HT1080 (cell line): ENCODE results near the gene SYNGR4. TPM values are rescaled to one million over a fixed set of nuclear protein-coding genes. Genes with fewer than 3 reads are reported as not detected.
"Not testable (repeated sequence)": the region's sequence is repeated elsewhere in the genome, so short reads cannot be mapped to it uniquely, and the experiment has no call there.

Experiments used
- DNase-seq: peaks from one replicate; pipeline ENCODE4 v3.0.0-alpha.2; 2015; ENCODE audit warnings: low read depth
- polyA plus RNA-seq, 2 experiments: library from polyadenylated mRNA; depleted of rRNA; stranded (reverse); fragments of >200 nt; gene quantifications; 2 replicates each; pipeline ENCODE4 v1.2.3, GENCODE V29; 2015
- total RNA-seq: library from RNA; depleted of rRNA; stranded (reverse); fragments of >200 nt; shearing (Covaris generic); gene quantifications from 2 replicates; pipeline ENCODE4 v1.2.3, GENCODE V29; 2014; rRNA removed

The SYNGR4 gene, protein sequence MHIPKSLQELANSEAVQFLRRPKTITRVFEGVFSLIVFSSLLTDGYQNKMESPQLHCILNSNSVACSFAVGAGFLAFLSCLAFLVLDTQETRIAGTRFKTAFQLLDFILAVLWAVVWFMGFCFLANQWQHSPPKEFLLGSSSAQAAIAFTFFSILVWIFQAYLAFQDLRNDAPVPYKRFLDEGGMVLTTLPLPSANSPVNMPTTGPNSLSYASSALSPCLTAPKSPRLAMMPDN
- total RNA-seq, result not detected in 2 replicates
- not detected in 2 replicates for polyA plus RNA-seq (2015; cell fraction: cytosol; rRNA removed)
- not detected in 2 replicates for polyA plus RNA-seq (2015; cell fraction: nucleus; rRNA removed)

- peak; percentile 99 for DNase-seq
These were observed at the start of gene SYNGR4, which contains the start of gene TMEM143 for GRCh38 chr19:48363810-48364597. TSS of gene SYNGR4 (plus strand) at chr19:48364367. CDS start at chr19:48365843, 1,476 bp downstream. TSS of gene TMEM143 (minus strand) at chr19:48363940. CDS start at chr19:48363920, 20 bp downstream.

DNA sequence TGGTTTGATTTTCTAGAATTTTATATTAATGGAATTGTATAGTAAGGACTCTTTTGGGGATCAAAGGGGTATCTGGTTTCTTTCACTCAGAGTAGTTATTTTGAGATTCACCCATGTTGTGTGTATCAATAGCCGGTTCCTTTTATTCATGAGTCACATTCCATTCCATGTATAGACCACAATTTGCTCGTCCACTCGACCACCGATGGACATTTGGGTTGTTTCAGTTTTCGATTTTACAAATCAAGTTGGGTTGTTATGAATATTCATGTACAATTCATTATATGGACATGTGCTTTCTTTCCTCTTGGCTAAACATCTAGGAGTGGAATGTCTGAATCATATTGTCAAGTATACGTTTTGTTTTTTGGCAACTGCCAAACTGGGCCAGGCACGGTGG, 48.5 kb upstream of the SYNGR4 start:
- DNase-seq, result no peak

DNA sequence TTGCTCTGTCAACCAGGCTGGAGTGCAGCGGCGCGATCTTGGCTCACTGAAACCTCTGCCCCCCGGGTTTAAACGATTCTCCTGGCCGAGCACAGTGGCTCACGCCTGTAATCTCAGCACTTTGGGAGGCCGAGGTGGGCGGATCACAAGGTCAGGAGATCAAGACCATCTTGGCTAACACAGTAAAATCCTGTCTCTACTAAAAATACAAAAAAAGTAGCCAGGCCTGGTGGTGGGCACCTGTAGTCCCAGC, 46.5 kb upstream of the SYNGR4 start:
- DNase-seq, result not testable (repeated sequence)

DNA sequence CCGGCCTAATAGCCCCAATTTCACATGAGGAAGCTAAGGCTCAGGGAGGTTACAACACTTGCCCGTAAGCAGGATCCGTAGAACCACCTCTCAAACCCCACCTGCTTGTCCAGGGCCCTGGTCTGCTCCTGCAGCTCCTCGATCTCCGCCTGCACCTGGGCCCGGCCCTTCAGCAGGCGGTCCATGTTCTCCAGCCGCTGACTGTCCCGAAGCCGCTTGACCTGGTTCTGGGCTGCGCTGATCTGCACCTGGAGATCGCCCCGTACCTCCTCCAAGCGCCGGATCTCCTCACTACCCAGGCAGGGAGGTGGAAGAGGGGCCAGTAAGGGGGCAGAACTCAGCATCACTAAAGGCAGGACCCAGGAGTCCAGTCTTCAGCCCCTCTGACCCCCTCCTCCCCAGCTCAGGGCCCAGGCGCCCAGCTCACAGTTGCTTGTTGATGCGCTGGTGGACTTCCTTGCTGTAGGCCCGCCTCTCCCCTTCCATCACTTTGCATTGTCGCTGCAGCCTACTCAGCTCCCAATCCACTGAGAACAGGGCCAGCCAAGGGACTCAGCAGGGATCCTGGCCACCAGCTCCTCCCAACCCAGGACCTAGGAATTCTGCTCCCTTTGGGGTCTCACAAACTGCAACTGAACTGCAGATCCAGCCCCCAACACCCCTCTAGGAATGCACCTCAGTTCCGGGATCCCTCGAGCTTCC, 45.7 kb upstream of the SYNGR4 start:
- DNase-seq, result no peak

GRCh38 chr19:48319647-48320541, 44.3 kb upstream of the SYNGR4 start:
- DNase-seq, result peak; percentile 79

DNA sequence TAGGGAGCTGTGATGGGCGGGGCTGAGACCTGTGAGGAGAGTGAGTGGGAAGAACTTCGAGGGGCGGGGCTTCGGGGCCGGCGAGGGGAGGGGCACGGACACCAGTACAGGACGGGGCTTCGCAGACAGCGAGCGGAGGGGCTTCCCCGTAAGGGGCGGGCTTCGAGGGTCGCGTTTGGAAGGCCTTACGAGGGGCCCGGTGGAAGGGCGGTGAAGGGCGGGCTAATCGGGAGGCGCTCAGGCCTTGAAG, 42.9 kb upstream of the SYNGR4 start:
- peak; percentile 31 for DNase-seq

- peak; percentile 99 for DNase-seq
These were observed 42.3 kb upstream of the SYNGR4 start for GRCh38 chr19:48321622-48322591.

- peak; percentile 91 for DNase-seq
These were observed 38.8 kb upstream of the SYNGR4 start, which contains the start of gene EMP3 for GRCh38 chr19:48325265-48325910. TSS of gene EMP3 (plus strand) at chr19:48325552. CDS start at chr19:48326845, 1,293 bp downstream.

GRCh38 chr19:48329167-48329891, 34.8 kb upstream of the SYNGR4 start:
- peak; percentile 32 for DNase-seq

DNA sequence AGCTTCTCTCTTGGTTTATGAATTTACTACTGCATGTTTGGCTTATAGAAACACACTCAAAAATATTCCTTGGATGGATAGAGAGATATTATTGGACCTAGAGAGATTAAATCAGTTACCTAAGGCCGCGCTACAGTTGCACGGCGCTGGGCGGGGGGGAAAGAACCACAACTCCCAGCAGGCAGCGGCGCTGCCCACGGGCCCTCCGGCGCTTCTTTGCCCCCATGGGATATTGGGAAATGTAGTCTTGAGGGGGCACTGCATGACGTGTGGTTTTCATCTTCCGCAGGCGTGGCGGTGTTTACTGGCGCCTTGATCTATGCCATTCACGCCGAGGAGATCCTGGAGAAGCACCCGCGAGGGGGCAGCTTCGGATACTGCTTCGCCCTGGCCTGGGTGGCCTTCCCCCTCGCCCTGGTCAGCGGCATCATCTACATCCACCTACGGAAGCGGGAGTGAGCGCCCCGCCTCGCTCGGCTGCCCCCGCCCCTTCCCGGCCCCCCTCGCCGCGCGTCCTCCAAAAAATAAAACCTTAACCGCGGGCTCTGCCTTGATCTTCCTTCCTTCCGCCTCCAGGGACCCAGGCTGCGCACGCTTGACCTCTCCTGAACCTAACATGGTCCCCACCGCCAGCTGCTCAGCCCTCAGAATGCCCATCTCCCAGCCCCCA, 34.0 kb upstream of the SYNGR4 start:
- no peak for DNase-seq

DNA sequence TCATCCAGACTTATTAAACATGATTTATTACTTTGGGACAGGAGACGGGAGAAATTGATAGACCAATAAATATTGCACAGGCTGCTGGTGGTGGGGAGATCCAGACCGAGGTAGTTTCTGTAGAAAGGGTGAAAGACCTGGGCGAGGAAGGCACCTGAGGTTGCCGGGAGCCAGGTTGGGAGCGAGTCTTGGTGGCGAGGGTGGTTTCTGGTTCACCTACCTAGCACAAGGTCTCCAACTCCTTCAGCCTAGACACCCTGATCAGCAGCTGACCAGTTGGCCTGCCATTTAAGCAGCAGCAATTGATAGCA, 31.9 kb upstream of the SYNGR4 start:
- no peak for DNase-seq

GRCh38 chr19:48332662-48333466, 31.3 kb upstream of the SYNGR4 start:
- DNase-seq, result peak; percentile 82

GRCh38 chr19:48333467-48334384, 30.4 kb upstream of the SYNGR4 start:
- DNase-seq, result no peak

GRCh38 chr19:48338253-48338755, 25.9 kb upstream of the SYNGR4 start:
- no peak for DNase-seq

DNA sequence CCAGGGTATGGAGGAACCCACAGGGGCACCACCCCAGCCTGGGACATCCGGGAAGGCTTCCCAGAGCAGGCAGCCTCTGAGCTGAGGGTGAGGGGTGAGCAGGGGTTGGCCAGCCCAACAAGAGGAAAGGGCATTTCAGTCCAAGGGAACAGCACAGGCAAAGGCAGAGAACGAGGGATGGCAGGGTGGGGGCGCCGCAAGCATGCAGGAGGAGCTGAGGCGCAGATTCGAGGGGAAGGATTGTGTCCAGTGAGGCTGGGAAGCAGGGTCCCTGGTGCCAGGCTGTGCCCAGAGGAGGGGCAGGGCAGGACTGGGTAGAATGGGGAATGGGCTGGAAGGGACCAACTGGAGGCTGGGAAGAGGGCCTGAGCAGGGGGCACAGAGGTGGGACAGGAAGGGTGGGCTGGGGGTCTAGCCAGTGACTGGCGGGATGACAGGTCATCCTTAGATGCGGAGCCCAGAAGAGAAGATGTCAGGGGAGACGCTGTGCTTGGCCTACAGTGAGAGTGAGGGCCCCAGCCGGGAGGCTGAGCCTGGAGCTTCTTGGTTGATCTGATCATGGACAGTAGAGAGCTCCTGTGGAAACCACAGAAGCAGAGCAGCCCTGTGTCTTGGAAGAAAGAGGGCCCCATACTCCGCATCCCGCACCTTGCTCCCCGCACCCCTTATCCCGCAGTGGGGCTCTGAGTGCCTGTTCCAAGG, 25.2 kb upstream of the SYNGR4 start:
- no peak for DNase-seq

GRCh38 chr19:48340995-48341394, 23.2 kb upstream of the SYNGR4 start:
- DNase-seq, result peak; percentile 46
